ENCODE results near the gene IRAK3.

Gene IRAK3

DNA sequence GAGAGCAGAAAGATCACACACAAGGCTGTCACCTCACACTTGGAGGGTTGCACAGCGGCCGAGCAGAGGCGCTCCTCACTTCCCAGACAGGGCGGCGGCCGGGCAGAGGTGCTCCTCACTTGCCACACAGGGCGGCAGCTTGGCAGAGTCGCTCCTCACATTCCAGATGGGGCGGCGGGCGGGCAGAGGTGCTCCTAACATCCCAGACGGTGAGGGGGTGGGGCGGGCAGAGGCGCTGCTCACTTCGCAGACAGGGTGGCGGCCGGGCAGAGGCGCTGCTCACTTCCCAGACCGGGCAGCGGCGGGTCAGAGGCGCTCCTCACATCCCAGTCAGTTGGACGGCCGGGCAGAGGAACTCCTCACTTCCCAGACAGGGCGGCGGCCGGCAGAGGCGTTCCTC, 28.3 kb upstream of the IRAK3 start:
- TF ChIP-seq CTCF (conservative IDR thresholded peaks at IDR 0.05; ENCODE audit: low read length) = no peak
- DNase-seq (ENCODE audit: low read depth) = no peak
- H3K4me3 ChIP-seq (ENCODE audit: low read length) = no peak overlapping the region

GRCh38 chr12:66162701-66163100, 26.3 kb upstream of the IRAK3 start:
- H3K4me3 ChIP-seq (ENCODE audit: low read length) = no peak overlapping the region
- no peak for DNase-seq (ENCODE audit: low read depth)
- no peak for TF ChIP-seq CTCF (conservative IDR thresholded peaks at IDR 0.05; ENCODE audit: low read length)

- no peak for TF ChIP-seq CTCF (conservative IDR thresholded peaks at IDR 0.05; ENCODE audit: low read length)
- DNase-seq (ENCODE audit: low read depth) = no peak
- H3K4me3 ChIP-seq (ENCODE audit: low read length) = no peak overlapping the region
Measured at GRCh38 chr12:66163289-66163688, 25.7 kb upstream of the IRAK3 start.

- peak; percentile 33 for DNase-seq (ENCODE audit: low read depth)
- TF ChIP-seq CTCF (conservative IDR thresholded peaks at IDR 0.05; ENCODE audit: low read length) = no peak
- no peak overlapping the region for H3K4me3 ChIP-seq (ENCODE audit: low read length)
Measured at GRCh38 chr12:66164349-66164821, 24.6 kb upstream of the IRAK3 start.

DNA sequence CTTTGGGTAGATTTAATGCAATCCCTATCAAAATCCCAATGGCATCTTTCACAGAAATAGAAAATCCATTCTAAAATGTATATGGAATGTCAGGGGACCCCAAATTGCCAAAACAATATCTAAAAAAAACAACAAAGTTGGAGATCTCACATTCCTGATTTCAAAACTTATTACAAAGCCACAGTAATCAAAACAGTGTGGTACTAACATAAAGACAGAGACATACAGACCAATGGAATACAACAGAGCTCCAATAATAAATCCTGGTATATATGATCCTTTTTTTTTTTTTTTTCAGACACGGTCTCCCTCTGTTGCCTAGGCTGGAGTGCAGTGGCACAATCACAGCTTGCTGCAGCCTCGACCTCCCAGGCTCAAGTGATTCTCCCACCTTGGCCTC, 23.9 kb upstream of the IRAK3 start:
- no peak overlapping the region for H3K4me3 ChIP-seq (ENCODE audit: low read length)
- DNase-seq (ENCODE audit: low read depth) = no peak
- TF ChIP-seq CTCF (conservative IDR thresholded peaks at IDR 0.05; ENCODE audit: low read length) = no peak

DNA sequence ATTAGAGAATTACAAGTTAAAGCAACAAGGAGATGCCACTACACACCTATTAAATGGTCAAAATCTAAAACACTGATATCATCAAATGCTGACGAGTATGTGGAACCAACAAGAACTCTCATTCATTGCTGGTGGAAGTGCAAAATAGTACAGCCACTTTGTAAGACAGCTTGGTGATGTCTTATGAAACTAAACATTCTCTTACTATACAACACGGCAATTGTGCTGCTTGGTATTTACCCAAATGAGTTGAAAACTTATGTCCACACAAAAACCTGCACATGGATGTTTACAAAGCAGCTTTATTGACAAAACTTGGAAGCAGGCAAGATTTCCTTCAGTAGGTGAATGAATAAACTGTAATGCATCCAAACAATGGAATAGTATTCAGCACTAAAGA, 22.5 kb upstream of the IRAK3 start:
- TF ChIP-seq CTCF (conservative IDR thresholded peaks at IDR 0.05; ENCODE audit: low read length) = no peak
- no peak overlapping the region for H3K4me3 ChIP-seq (ENCODE audit: low read length)
- no peak for DNase-seq (ENCODE audit: low read depth)

- H3K4me3 ChIP-seq (ENCODE audit: low read length) = peak overlapping the region; percentile 90
- DNase-seq (ENCODE audit: low read depth) = no peak
- TF ChIP-seq CTCF (conservative IDR thresholded peaks at IDR 0.05; ENCODE audit: low read length) = no peak
Measured at GRCh38 chr12:66168410-66168809, 20.6 kb upstream of the IRAK3 start.
